Measurements from ENCODE around the gene CTTNBP2.

DNA sequence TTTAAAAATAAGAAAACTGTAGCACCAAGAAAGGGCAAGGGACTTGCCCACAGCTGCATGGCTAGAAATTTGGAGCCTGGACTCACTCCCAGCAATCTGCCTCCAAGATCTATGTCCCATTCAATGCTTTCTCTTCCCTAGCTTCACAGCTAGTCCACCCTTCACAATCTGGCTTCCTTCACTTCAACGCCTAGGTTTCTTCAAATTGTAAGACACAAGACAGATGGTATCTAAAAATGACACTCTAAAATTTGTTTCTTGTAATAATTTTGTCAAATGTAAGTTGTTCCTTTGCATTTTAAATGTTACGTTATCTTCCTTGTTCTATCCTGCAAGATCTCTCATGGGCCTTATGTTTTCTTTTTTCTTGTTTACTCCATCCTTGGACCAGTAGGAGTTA, 48.6 kb downstream of the CTTNBP2 start:
- TF ChIP-seq GATA2 (IDR thresholded peaks at IDR 0.05; ENCODE audit: low read depth, low read length) (no peak), GATA3 (IDR thresholded peaks at IDR 0.05; ENCODE audit: low read depth, low read length) (no peak)

Measured in SH-SY5Y (cell line).